Measurements from ENCODE around the gene SPATA25. TPM values are rescaled to one million over a fixed set of nuclear protein-coding genes. Genes with fewer than 3 reads are reported as not detected.

SPATA25 gene
- total and polyA plus RNA-seq, 4 donors: 0.77 to 3.8 (median 1.6) TPM

- DNase-seq (no peak), ATAC-seq (ENCODE audit: insufficient read depth, low FRiP score) (no peak)
- Histone ChIP-seq H3K4me3 (no peak overlapping the region), H3K9me3 (ENCODE audit: control insufficient read depth in 4 of 4, insufficient read depth in 3 of 4, low read length in 3 of 4) (peaks cover 0 to 6% (median 0%) of the 10 kb centered on the region in 4 donors), H3K9ac (ENCODE audit: insufficient read depth in 1 of 2, low read length in 2 of 2) (no peak overlapping the region), H3K4me1 (ENCODE audit: control insufficient read depth in 5 of 5, insufficient read depth in 5 of 5, low read length in 5 of 5) (peaks cover 0 to 6% (median 0%) of the 10 kb centered on the region in 5 donors), H3K36me3 (ENCODE audit: control insufficient read depth in 4 of 4, insufficient read depth in 4 of 4, low read length in 4 of 4) (peaks cover 7 to 34% (median 15%) of the 10 kb centered on the region in 4 donors), H3K27ac (ENCODE audit: low read depth in 1 of 2, low read length in 1 of 2) (no peak overlapping the region), H3K27me3 (ENCODE audit: control insufficient read depth in 3 of 3, insufficient read depth in 3 of 3, low read length in 2 of 3) (no peaks in the 10 kb centered on the region)
- no peak for TF ChIP-seq CTCF (IDR thresholded peaks at IDR 0.05; ENCODE audit: control extremely low read depth, extremely low read depth)
- 91 to 95% methylated on average over 2 of the region's 2 CpGs for WGBS, 2 donors
These were observed 37.2 kb downstream of the SPATA25 start for GRCh38 chr20:45850238-45850637.

GRCh38 chr20:45848969-45849582, 38.3 kb downstream of the SPATA25 start:
- WGBS, 2 donors: 93 to 95% methylated on average over 8 of the region's 8 CpGs
- Histone ChIP-seq H3K36me3 (ENCODE audit: control insufficient read depth in 4 of 4, insufficient read depth in 4 of 4, low read length in 4 of 4) (peaks cover 7 to 36% (median 18%) of the 10 kb centered on the region in 4 donors), H3K9ac (ENCODE audit: insufficient read depth in 1 of 2, low read length in 2 of 2) (no peak overlapping the region), H3K27me3 (ENCODE audit: control insufficient read depth in 3 of 3, insufficient read depth in 3 of 3, low read length in 2 of 3) (no peaks in the 10 kb centered on the region), H3K4me1 (ENCODE audit: control insufficient read depth in 5 of 5, insufficient read depth in 5 of 5, low read length in 5 of 5) (peaks cover 0 to 3% (median 0%) of the 10 kb centered on the region in 5 donors), H3K9me3 (ENCODE audit: control insufficient read depth in 4 of 4, insufficient read depth in 3 of 4, low read length in 3 of 4) (peaks cover 0 to 6% (median 0%) of the 10 kb centered on the region in 4 donors), H3K27ac (ENCODE audit: low read depth in 1 of 2, low read length in 1 of 2) (no peak overlapping the region), H3K4me3 (no peak overlapping the region)
- ATAC-seq (ENCODE audit: insufficient read depth, low FRiP score) (no peak), DNase-seq (no peak)
- TF ChIP-seq CTCF (IDR thresholded peaks at IDR 0.05; ENCODE audit: control extremely low read depth, extremely low read depth): no peak

DNA sequence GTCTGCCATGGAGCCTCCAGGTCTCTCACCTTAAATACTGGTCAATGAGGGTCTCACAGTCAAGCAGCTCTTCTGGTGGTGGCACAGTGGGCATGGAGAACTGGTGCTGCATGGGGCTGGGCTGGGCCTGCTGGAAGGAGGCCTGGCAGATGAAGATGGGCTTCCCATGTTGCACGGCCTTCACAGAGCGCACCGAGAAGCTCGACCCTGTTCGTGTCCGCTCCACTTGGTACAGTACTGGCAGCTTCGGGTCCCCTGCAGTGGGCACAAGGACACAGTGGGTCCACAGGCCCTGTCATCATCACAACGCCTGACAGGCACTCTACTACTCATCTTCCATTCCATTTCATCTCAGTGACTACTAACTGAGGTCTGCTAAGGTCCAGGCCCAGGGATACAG, 39.0 kb downstream of the SPATA25 start:
- ATAC-seq (ENCODE audit: insufficient read depth, low FRiP score) (no peak), DNase-seq (no peak)
- H3K9me3 ChIP-seq (ENCODE audit: control insufficient read depth in 4 of 4, insufficient read depth in 3 of 4, low read length in 3 of 4): peaks cover 0 to 6% (median 0%) of the 10 kb centered on the region in 4 donors
- H3K4me1 ChIP-seq (ENCODE audit: control insufficient read depth in 5 of 5, insufficient read depth in 5 of 5, low read length in 5 of 5): peaks cover 0 to 3% (median 0%) of the 10 kb centered on the region in 5 donors
- H3K9ac ChIP-seq (ENCODE audit: insufficient read depth in 1 of 2, low read length in 2 of 2): no peak overlapping the region
- no peak for TF ChIP-seq CTCF (IDR thresholded peaks at IDR 0.05; ENCODE audit: control extremely low read depth, extremely low read depth)
- no peak overlapping the region for H3K4me3 ChIP-seq
- H3K36me3 ChIP-seq (ENCODE audit: control insufficient read depth in 4 of 4, insufficient read depth in 4 of 4, low read length in 4 of 4): peaks cover 7 to 41% (median 24%) of the 10 kb centered on the region in 4 donors
- H3K27ac ChIP-seq (ENCODE audit: low read depth in 1 of 2, low read length in 1 of 2): no peak overlapping the region
- WGBS, 2 donors: 95 to 97% methylated on average over 8 of the region's 8 CpGs
- H3K27me3 ChIP-seq (ENCODE audit: control insufficient read depth in 3 of 3, insufficient read depth in 3 of 3, low read length in 2 of 3): no peaks in the 10 kb centered on the region

GRCh38 chr20:45845452-45845851, 42.0 kb downstream of the SPATA25 start:
- Histone ChIP-seq H3K36me3 (ENCODE audit: control insufficient read depth in 4 of 4, insufficient read depth in 4 of 4, low read length in 4 of 4) (peaks cover 23 to 43% (median 32%) of the 10 kb centered on the region in 4 donors), H3K27ac (ENCODE audit: low read depth in 1 of 2, low read length in 1 of 2) (no peak overlapping the region), H3K9ac (ENCODE audit: insufficient read depth in 1 of 2, low read length in 2 of 2) (no peak overlapping the region), H3K9me3 (ENCODE audit: control insufficient read depth in 4 of 4, insufficient read depth in 3 of 4, low read length in 3 of 4) (peaks cover 0 to 4% (median 0%) of the 10 kb centered on the region in 4 donors), H3K4me1 (ENCODE audit: control insufficient read depth in 5 of 5, insufficient read depth in 5 of 5, low read length in 5 of 5) (peaks cover 0 to 5% (median 2%) of the 10 kb centered on the region in 5 donors), H3K27me3 (ENCODE audit: control insufficient read depth in 3 of 3, insufficient read depth in 3 of 3, low read length in 2 of 3) (no peaks in the 10 kb centered on the region), H3K4me3 (no peak overlapping the region)
- no peak for ATAC-seq (ENCODE audit: insufficient read depth, low FRiP score)
- no peak for DNase-seq
- no peak for TF ChIP-seq CTCF (IDR thresholded peaks at IDR 0.05; ENCODE audit: control extremely low read depth, extremely low read depth)
